ENCODE data around the gene DHRS2.

The DHRS2 gene

GRCh38 chr14:23692416-23692815, 56.3 kb downstream of the DHRS2 start:
- no peak for DNase-seq
- Histone ChIP-seq H3K27me3 (replicated peaks) (peaks cover 8% of the 10 kb centered on the region), H3K4me3 (ENCODE audit: low read depth, low read length) (no peak overlapping the region), H3K36me3 (replicated peaks) (no peaks in the 10 kb centered on the region), H3K27ac (no peak overlapping the region)
- in situ Hi-C loops (cut with HindIII; ENCODE audit: low pct_ligation_motif_present, low sequenced_read_pairs) = no loop called here
- TF ChIP-seq, protein P1, sequence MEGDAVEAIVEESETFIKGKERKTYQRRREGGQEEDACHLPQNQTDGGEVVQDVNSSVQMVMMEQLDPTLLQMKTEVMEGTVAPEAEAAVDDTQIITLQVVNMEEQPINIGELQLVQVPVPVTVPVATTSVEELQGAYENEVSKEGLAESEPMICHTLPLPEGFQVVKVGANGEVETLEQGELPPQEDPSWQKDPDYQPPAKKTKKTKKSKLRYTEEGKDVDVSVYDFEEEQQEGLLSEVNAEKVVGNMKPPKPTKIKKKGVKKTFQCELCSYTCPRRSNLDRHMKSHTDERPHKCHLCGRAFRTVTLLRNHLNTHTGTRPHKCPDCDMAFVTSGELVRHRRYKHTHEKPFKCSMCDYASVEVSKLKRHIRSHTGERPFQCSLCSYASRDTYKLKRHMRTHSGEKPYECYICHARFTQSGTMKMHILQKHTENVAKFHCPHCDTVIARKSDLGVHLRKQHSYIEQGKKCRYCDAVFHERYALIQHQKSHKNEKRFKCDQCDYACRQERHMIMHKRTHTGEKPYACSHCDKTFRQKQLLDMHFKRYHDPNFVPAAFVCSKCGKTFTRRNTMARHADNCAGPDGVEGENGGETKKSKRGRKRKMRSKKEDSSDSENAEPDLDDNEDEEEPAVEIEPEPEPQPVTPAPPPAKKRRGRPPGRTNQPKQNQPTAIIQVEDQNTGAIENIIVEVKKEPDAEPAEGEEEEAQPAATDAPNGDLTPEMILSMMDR (IDR thresholded peaks at IDR 0.05; ENCODE audit: low read depth, low read length, missing control alignments) = no peak

- DNase-seq = no peak
- in situ Hi-C loops (cut with HindIII; ENCODE audit: low pct_ligation_motif_present, low sequenced_read_pairs) = no loop called here
- H3K4me3 ChIP-seq (ENCODE audit: low read depth, low read length) = no peak overlapping the region
- peaks cover 8% of the 10 kb centered on the region for H3K27me3 ChIP-seq (replicated peaks)
- H3K27ac ChIP-seq = no peak overlapping the region
- TF ChIP-seq, protein P1 (IDR thresholded peaks at IDR 0.05; ENCODE audit: low read depth, low read length, missing control alignments) = no peak
- no peaks in the 10 kb centered on the region for H3K36me3 ChIP-seq (replicated peaks)
These were observed 57.1 kb downstream of the DHRS2 start for GRCh38 chr14:23693252-23693775.

DNA sequence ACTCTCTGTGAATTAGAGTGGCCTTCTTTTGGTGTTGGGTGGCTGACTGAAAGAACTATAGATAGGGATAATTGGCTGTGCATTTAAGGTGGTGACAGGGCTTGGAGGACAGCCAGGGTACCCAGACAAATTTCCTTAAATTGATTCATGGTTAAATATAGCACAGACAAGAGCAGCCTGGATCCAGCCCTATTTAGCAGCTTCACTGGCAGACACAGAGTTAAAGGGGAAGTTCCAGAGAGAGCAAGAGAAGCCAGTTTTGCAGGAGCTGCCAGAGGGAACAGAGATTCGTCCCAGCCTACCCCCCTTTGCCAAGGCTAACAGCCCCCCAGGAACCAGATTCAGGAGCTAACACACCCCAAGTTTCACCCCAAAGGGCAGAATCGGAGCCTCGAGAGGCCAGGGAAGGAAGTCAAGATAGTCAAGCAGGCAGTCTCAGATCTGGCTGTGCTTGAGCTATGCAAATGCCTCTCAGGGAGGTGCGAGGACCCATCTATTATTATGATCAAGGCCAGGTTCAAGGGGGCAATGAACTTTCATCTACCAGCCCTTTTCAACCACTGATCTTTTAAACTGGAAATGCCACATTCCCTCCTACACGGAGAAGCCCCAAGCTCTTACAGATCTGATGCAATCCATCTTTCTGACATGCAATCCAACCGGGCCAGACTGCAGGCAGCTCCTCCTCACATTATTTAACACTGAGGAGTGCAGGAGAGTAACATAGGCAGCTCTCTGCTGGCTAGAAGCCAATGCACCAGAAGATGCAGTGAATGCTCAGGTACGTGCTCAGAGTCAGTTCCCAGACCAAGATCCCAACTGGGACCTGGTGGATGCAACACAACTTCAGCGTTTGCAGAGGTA, 58.2 kb downstream of the DHRS2 start:
- in situ Hi-C loops (cut with HindIII; ENCODE audit: low pct_ligation_motif_present, low sequenced_read_pairs) = no loop called here
- Histone ChIP-seq H3K27ac (no peak overlapping the region), H3K36me3 (replicated peaks) (no peaks in the 10 kb centered on the region), H3K27me3 (replicated peaks) (peaks cover 8% of the 10 kb centered on the region), H3K4me3 (ENCODE audit: low read depth, low read length) (no peak overlapping the region)
- DNase-seq = no peak
- TF ChIP-seq, protein P1 (IDR thresholded peaks at IDR 0.05; ENCODE audit: low read depth, low read length, missing control alignments) = no peak
